ENCODE data around the gene CORO1C. TPM values are rescaled to one million over a fixed set of nuclear protein-coding genes. Genes with fewer than 3 reads are reported as not detected.
A peak's percentile ranks its signal among the peaks of the same experiment; 100 is the strongest.

CORO1C gene
- total and polyA plus RNA-seq, 2 donors (not counting 3 experiments of a cell fraction or from before 2014, with no cell fraction given), result 150 to 240 TPM

DNA sequence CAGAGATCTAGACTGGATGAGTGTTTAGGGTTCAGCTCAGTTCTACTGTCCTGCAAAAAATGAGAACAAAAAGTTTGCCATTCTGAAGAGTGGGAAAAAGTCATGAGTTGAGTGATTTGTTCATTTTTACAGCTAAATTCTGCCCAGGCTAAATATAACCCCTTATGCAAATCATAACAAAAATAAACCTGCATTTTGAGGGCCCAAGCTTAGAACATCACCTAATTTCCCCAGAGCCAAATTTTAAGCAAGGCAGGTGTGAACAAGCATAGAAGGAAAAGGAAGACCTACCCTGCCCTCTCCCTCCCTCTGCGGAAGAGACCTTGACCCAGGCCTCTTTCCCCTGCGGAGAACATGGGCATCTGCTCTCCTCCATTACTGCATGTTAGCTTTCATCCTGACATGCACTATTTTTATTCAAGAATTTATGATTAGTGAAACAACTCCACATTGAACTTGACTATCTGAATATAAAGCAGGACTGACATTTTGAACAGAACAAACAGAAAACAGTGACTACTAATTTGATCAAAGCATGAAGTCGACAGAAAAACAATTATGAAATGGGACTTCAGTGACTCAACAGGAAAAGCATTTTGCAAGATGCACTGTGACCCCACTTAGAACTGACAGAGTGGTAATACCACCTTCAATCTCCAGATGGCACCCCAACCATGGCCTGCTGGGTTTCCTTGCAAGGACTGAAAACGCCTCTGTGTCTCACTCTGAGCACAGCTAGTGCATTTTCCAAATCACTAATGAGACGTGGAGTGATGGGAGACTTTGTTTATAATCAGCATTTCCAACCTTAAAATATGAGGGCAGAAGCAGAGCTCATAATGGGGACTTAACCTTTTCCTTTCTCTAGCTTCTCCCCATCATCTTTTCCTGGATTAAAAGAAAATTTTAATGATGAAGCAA lies 66.7 kb downstream of the CORO1C start:
- intact Hi-C loops (cut with micrococcal nuclease), result loop anchor here (1.0 to 2.0 kb wide), 10 partner anchors 20 to 429 kb away; partner anchors contain the start of genes ALKBH2 and CORO1C
- Histone ChIP-seq H3K4me1 (ENCODE audit: control insufficient read depth, extremely low read depth, insufficient read depth, low read length) (peaks cover 20% of the 10 kb centered on the region), H3K79me2 (ENCODE audit: control insufficient read depth, insufficient read depth, low read length) (peaks cover 80% of the 10 kb centered on the region), H3K9me3 (replicated peaks; ENCODE audit: control insufficient read depth, insufficient read depth, low read length) (no peaks in the 10 kb centered on the region), H3K9me1 (replicated peaks; ENCODE audit: control insufficient read depth, extremely low read depth, insufficient read depth, low read length) (no peaks in the 10 kb centered on the region), H3K27ac (ENCODE audit: insufficient read depth, low read depth, low read length) (peak overlapping the region; percentile 82), H3K36me3 (ENCODE audit: control insufficient read depth in 2 of 2, extremely low read depth in 1 of 2, insufficient read depth in 2 of 2, low read length in 2 of 2) (peaks cover 2 to 7% of the 10 kb centered on the region in 2 experiments), H4K20me1 (replicated peaks; ENCODE audit: control insufficient read depth, extremely low read depth, insufficient read depth, low read length) (no peaks in the 10 kb centered on the region), H3K9ac (replicated peaks; ENCODE audit: extremely low read depth, insufficient read depth, low read length) (peak overlapping the region; percentile 60), H3K4me2 (ENCODE audit: insufficient read depth, low read length) (peak overlapping the region; percentile 95), H3K27me3 (ENCODE audit: control insufficient read depth in 2 of 2, insufficient read depth in 2 of 2, low read length in 2 of 2) (no peaks in the 10 kb centered on the region), H3K4me3 (replicated peaks in 1 of 3; ENCODE audit: insufficient read depth in 1 of 3, low read depth in 1 of 3, low read length in 3 of 3) (peak overlapping the region in 1 of 3 experiments; percentile 45), H2AFZ (ENCODE audit: low read depth, low read length) (no peak overlapping the region)
- BruUV-seq (replicated peaks), result no TSS peak
- dilution Hi-C loops (cut with MboI; ENCODE audit: extremely low pct_ligation_motif_present, low sequenced_read_pairs), result loop anchor here (25.0 kb wide), 1 partner anchor 173 kb away; no protein-coding TSS in a partner anchor
- POLR2A ChIA-PET, result interaction anchor here (0.9 to 2.2 kb wide), 5 partner anchors 20 to 139 kb away, joined by 3 to 9 read pairs (median 4); no protein-coding TSS in a partner anchor
- TF ChIP-seq POLR2AphosphoS5 (IDR thresholded peaks at IDR 0.05; ENCODE audit: insufficient read depth, low read depth, low read length) (peak; percentile 64), POLR2A (IDR thresholded peaks at IDR 0.05; ENCODE audit: low read depth, low read length) (no peak), EZH2 (IDR thresholded peaks at IDR 0.05; ENCODE audit: borderline replicate concordance, low read depth, low read length, severe bottlenecking) (no peak), FOS (IDR thresholded peaks at IDR 0.05; ENCODE audit: borderline replicate concordance, insufficient read depth, low read length) (peak; percentile 74), GATA2 (IDR thresholded peaks at IDR 0.05; ENCODE audit: insufficient read depth, insufficient read length, low read depth, low read length) (no peak), JUN (IDR thresholded peaks at IDR 0.05; ENCODE audit: borderline replicate concordance, insufficient read depth, insufficient read length, low read depth) (peak; percentile 89), MYC (IDR thresholded peaks at IDR 0.05; ENCODE audit: low read depth, low read length) (no peak), CTCF (IDR thresholded peaks at IDR 0.05; ENCODE audit: extremely low read depth in 1 of 2, insufficient read depth in 1 of 2, low read depth in 1 of 2, low read length in 2 of 2) (peak; percentile 84 to 93)
- TF ChIP-seq, protein P1, sequence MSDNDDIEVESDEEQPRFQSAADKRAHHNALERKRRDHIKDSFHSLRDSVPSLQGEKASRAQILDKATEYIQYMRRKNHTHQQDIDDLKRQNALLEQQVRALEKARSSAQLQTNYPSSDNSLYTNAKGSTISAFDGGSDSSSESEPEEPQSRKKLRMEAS (IDR thresholded peaks at IDR 0.05; ENCODE audit: insufficient read depth, insufficient read length), result no peak
- DNase-seq (ENCODE audit: low read depth, low spot score) (peak; percentile 99), FAIRE-seq (peak; percentile 90)
- CTCF ChIA-PET, result interaction anchor here (0.7 to 9.5 kb wide), 46 partner anchors 11 to 427 kb away, joined by 3 to 173 read pairs (median 4); partner anchors contain the start of genes ISCU, SART3 and SSH1

Measured in endothelial cell of umbilical vein (primary cell).